HG03196 (cell line): Measurements from ENCODE around the gene RASL11B.
"Not testable (repeated sequence)": the region's sequence is repeated elsewhere in the genome, so short reads cannot be mapped to it uniquely, and the experiment has no call there.

Source experiments
- ATAC-seq: cut with Tn5 transposase; IDR thresholded peaks from one replicate; pipeline ENCODE4 v1.9.1; 2021; ENCODE audit not compliant: unreplicated experiment

Gene RASL11B, protein sequence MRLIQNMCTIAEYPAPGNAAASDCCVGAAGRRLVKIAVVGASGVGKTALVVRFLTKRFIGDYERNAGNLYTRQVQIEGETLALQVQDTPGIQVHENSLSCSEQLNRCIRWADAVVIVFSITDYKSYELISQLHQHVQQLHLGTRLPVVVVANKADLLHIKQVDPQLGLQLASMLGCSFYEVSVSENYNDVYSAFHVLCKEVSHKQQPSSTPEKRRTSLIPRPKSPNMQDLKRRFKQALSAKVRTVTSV

DNA sequence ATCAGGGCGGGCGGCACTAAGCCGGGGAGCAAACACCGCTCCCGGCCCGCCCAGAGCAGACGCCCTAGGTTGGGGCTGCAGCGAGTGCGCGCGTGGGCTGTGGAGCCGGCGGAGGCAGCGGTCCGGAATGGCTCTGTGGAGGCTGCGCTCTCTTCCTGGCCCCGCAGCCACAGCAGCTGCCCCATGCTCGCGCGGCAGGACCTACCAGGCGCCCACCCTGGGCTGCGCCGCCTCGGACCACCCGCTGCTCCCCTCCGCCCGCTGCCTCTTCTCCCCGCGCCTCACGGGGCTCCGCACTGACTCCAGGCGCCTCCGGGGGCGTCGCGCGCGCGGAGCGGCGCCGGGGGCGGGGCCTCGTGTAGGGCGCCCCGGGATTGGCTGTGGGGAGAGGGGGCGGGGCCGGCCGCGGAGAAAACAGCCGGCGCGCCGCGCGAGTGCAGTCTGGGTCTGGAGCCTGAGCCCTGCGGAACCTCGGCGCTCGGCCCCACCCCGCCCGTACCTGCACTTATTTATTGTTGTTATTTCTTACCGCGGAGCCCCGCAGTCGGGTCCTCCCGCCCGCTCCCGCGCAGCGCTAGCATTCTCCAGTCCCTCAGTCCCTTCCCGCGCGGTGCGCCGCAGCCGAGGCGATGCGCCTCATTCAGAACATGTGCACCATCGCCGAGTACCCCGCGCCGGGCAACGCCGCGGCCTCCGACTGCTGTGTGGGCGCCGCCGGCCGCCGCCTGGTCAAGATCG lies at the start of gene RASL11B:
Gene RASL11B (plus strand): TSS at position 439 of the 738 bp plus-strand sequence. CDS start 191 bp downstream, at position 630.
- peak; percentile 99 for ATAC-seq

DNA sequence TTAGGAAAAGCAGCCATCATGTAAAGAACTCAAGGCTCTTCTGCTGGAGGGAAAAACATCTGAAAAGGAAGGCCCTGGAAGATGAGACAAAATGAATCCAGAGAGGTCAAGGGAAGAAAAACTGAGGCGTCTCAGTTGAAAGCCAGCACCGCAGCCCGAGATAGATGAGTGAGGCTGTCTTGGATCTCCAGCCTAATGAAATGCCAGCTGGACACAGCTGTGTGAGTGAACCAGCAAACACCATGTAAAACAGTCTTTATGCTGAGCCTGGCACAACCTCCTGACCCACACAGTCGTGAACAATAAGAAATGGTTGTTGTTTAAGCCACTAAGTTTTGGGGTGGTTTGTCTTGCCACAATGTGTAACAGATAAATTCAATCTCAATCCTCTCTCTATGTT lies 48.6 kb upstream of the RASL11B start:
- ATAC-seq, result no peak

DNA sequence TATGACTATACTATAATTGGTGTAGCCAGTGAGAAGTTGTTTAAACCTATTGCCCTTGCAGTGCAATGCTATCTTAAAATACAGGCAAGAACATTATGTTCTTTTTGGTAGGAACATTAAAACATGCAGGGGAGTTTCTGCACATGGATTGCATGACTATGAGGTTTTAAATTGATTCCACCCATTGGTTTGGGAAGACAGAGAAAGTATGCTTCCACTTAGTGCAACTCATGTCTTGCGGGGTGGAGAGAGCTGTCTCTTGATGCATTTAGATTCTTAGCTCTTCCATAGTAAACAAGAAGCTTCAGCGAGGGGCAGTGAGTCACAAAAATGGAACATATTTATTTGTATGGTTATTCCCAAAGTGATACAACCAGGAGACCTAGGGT lies 39.5 kb upstream of the RASL11B start:
- ATAC-seq, result no peak

DNA sequence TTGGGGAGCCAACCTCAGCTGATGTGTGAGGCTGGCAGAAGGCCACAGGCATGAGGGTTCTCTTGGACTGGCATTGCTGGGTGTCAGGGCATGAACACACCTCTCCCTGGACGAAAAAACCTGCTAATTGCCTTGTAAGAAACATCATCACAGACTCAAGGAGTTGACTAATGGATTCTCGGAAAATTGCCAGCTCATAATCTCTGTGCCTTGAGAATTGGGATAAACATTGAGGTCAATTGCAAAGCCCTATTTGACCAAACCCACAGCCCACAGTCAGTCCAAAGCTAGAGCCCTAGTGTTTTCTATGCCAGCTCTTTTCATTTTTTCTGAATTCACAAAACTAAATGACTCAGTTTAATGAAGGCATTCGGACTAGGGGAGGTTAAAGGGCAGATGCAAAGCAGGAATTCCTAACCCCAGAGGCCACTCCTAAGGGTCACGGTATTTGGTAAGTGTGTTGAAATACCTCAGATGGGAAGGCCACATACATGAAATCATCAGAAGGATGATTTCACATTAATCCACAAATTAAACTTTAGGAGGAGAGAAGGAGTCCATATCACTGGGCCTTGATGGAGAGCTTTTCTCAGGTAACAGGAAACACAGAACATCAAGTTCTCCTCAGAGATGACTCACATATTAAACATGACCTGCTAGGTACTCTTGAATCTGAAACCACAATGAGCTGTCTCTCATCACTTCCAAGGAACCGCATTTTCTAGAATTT lies 39.0 kb upstream of the RASL11B start:
- no peak for ATAC-seq

DNA sequence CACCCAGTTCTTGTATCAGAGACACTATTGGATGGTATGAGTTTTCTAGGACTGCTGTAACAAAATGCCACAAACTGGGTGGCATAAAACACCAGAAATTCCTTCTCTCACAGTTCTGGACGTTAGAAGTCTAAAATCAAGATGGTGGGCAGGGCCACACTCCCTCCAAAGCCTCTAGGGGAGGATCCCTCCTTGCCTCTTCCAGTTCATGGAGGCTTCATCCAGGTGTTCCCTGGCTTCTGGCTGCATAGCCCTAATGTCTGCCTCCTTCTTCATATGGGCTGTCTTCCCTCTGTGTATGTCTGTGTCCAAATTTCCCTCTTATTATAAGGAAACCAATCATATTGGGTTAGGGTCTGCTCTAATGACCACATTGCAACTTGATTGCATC lies 38.4 kb upstream of the RASL11B start:
- no peak for ATAC-seq

DNA sequence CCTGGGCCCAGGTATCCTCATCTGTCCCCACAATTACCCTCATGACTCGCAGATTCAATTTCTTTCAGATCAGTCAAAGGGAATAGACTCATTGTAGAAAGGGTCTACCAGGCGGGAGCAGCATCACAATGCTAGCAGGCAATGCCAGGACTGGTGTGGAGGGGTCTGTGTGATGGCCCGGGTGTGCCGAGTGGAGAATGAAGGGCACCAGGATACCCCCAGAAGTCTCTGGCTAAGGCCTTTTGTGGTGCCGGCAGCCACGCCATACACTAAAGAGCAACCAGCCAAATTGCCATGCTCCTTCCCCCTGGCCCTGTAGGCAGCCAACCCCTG lies 37.9 kb upstream of the RASL11B start:
- no peak for ATAC-seq

DNA sequence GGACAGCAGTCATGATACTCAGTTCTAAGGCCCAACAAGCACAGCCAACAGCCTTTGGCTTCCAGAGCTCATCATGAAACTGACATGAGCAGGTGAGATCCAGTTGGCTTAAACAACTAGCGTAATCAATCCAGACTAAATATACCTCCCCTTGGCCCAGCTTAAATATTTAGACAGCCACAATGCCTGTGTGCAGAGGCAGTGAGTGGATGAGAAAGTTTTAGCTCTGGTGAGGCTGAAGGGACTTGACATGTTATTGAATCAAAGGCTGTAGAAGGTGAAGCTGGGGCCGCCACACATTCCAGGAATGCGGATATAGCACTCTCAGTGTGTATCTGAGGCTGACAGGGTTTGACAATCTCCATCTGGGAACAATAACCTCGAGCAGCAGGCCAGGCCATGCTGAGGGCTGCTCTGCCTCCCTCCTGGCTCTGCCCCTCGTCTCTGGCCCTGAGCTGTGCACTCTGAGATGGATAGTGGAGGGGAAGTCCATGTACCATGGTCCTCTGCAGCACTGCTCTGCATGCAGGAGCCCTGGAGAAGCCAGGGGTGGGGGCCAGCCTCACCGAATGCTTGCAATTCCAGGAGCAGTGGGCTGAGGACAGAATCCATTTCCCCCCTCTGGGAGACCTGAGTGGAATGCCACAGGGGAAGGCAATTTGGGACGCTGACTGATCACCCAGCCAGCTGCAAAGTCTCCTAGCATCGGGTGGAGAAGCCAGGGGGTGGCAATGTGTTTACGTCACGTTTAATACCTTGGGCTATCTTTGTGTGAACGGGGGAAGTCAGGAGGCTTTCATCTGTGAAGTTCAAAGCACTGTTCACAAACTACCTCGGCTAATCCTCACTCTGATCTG lies 37.3 kb upstream of the RASL11B start:
- no peak for ATAC-seq

DNA sequence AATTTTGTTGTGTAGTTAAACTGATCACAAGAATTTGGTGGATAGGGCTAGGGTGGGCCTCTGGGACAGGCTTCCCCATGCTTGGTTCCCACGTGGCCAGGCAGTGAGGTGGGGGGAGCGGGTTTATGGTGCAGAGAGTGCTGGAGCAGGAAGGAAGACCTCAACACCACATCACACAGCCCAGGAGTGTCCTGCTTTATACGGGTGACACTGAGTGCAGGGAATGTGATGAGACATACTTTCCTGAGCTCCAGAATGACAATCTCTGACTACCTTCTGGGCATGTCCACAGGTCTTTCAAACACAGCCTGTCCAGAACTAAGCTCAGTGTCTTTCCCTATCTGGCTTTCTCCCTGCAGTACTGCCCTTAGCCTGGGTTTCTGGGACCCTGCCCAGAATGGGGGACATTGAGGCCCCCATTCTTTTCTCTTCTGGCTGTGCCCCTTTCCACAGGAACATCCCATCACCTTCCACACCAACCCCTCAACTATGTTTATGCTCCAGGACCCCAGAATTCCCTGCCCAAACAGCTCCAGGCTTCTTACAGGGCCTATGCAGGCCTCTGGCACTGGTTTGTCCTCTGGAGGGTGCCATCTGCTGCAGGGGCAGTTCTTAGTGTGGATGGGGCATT lies 36.5 kb upstream of the RASL11B start:
- ATAC-seq, result no peak

DNA sequence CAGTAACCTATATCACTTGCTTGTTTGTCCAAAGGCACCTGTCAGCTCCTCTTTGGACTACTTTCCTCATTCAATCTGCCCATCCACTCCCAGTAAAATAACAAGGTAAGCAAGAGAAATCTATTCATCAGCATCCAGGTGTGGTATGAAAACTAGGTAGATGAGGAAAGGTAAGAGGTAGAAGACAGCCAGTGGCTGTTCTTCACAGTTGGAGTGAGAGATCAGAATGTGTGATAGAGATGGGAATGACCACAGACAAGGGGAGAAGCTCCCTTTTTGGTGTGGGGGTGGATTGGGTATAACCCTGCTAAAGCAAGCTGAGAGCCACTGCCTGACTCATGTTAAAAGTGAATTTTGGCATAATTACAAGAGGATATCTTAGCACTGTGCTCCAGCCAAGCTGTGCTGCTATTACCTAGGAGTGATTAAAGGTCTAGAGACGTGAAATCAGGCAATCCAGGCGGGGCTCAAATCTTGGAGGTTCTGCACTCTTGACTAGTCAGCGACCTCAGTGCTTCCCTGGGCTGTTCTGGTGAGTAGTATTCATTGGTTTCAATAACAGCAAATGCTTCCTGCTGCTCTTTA lies 28.1 kb upstream of the RASL11B start:
- no peak for ATAC-seq

DNA sequence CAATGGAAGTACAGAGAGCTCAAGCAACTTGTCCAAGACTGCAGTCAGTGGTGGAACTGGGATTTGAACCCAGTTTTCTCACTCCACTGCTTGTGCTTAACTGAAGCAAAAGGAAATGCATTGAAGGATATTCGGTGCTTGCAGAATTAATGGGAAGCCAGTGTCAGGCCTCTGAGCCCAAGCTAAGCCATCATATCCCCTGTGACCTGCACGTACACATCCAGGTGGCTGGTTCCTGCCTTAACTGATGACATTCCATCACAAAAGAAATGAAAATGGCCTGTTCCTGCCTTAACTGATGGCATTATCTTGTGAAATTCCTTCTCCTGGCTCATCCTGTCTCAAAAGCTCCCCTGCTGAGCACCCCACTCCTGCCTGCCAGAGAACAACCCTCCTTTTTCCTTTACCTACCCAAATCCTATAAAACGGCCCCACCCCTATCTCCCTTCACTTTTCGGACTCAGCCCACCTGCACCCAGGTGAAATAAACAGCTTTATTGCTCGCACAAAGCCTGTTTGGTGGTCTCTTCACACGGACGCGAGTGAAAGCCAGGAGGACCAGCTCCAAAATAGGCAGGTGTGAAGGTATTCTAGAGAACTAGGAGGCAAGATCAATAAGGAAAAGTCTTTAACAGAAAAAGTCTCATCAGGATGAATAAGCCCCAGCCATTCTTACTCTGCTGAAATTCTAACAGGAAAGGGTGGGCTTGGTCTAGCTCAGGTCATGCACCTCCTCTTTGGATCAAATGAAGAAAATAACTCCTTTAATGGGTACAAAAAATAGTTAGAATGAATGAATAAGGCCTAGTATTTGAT lies 27.3 kb upstream of the RASL11B start:
- not testable (repeated sequence) for ATAC-seq

DNA sequence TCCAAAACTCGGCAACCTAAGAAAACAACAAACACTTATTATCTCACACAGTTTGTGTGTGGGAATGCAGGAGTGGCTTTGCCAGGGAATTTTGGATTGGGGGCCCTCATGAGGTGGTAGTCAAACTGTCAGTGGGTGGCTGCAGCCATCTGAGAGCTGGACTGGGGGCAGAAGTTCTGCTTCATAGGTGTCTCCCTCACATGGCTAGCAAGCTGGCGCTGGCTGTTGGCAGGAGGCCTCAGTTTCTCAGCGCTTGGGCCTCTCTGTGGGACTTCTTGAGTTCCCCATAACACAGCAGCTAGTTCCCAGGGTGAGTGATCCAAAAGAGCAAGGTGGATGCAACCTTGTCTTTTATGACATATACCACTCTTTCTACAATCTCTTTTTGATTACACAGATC lies 26.0 kb upstream of the RASL11B start:
- no peak for ATAC-seq

DNA sequence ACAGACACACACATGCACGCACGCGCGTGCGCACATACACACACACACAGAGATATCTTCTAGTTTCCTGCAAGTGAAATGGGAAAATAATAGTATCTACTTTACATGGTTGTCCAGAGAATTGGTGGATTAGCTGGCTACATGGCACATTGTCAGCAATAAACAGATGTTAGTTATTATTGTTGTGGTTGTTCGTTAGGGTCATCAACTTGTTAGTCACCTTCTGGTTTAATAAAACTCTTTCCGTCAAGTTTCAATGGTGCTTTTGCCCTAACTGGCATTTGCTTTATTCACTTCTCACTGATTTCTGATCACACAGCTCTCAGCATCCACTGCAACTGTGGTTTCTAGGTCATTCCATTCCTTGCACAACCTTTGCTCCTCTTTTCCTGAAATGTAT lies 25.4 kb upstream of the RASL11B start:
- no peak for ATAC-seq

DNA sequence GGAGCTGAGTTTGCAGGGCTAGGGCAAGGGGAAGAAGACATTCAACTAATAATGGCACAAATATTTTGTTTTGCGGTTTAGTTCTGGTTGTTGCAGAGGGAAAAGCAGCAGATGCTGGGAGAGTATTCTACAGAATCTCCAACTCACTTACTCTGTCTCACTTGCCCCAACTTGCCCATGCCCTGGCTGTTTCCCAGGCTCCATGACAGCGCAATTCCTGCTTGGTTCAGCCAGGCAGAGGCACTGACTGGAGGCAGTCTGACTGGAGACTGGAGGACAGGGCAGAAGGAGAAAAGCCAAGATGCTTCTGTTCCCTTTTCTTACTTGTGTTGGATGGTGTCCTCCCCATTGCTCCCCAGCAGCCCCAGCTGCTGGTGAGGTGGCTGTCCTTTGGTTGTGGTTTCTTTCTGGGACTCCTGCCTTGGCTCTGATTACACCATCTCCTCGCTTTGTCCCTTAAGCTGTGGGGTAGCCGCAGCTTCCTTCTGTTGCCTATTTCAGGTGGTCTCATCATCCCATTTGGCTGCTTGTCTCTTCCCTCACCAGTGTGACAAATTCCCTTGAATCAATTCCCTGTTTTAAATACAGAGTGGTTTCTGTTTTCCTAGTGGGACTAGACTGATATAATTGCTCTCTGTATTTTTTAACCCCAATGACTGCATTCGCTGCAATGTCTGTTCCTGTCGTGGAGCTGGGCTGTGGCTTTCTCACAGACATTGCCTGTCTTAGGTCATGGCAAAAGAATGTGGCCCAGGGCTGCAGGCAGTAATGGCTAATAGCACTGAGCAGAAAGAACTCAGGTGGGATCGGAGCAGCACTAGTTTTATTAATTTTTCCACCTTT lies 24.2 kb upstream of the RASL11B start:
- no peak for ATAC-seq

DNA sequence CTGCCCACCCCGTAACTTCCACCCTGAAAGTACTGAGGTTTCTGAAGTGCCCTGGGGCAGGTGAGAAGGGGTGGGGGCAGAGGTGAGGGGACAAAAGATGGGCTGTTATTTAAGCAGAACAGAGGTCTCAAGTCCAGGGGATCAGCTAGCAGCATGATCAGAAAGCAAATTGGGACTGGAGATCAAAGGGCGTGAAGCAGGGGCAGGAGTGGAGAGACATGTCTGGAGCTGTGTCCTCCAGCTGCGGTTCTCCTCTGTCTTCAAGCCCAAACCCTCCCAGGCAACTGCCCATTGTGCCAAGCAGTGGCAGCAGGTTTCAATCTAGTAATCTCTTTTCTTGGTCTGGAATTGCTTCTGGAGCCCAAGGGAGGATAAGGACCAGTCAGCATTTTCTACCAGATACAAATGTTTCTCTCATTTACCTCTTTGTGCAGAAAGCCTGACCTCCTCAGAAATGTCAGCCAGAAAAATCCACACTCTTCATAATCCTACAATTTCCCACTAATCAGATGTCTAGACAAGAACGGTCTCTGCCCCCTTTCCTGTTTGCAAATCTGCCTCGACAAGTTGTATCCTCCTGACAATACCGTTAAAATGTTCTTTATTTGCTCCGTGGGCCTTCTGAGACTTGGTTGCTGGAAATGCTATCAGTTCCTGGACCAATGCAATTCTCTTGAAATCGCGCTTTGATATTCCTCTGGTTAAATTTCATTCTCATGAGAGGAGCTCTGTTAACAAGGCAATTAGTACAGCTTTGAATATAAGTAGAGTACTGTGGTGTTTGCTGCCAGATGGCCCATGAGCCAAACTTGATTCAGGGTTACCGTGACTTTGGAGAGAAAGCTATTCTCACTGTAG lies 23.2 kb upstream of the RASL11B start:
- no peak for ATAC-seq

DNA sequence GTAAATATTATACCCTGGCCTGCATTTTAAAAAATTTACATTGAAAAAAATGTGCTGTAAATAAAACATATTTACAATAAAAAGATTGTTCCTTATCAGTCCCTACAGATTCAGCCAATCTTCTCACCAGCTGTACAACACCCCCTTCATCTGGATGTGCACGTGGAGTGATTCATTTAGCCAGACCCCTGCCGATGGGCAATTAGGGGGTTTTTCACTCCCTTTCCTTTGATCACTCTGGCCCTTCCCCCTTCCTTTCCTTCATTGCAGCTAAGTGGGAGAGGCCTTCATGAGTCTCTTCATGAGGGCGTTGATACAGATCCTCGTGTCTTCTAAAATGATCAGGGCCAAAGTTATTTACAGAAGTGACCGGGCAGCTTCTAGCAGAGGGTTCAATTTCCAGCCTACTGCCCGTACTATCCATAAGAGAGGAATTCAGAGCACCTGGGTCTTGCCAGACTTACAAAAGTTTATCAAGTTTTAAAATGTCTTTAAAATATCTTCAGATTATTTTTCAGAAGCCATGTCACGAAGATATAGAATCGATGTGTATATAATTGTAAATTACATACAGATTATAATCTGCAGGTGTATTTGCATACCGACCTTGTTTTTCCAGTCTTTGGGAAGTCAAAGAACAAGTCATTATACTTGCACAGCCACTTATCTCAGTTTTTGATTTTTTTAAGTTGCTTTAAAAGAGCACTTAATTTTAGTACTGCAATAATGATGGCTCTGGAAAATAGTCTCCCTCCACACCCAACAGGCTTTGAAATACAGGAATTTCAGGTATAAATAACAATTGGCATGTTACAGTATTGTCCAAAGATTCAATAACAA lies 21.4 kb upstream of the RASL11B start:
- ATAC-seq, result no peak

DNA sequence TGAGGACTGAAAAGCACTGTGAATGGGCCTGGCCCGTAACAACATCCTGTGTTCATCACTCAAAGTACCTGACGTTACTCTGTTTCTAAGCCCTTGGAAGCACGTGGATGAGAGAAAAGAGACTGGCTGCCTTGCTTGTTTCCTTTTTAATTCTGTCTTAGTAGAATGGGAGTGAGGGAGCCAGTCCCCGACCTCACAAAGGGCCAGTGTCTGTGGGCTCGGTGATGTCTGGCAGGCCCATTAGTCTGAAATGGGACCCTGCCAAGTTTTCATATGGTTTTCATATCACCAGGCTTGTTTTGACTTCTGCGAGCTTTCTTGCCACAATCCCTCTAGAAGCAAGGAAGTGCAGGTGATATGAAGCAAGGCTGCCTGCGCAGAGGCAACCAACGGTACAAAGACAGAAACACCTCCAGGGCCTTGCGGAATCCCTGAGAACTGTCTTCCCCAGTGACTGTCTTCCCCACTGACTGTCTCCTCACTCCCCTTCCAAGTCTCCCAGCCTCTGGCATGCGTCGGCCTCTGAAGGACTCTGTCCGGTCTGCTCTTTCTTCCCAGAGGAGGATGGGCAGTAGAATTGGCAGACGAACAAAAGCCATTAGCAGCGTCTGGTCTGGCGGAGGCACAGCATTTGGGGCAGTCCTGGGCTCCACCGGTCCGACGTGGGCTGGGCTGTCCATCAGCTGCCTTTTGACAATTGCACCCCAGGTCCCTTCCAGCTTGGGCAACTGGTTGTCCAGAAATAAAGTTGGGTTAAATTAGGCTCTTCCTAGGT lies 20.2 kb upstream of the RASL11B start:
- ATAC-seq, result no peak
